ENCODE measurements around the gene RAB35.
"Not testable (repeated sequence)": the region's sequence is repeated elsewhere in the genome, so short reads cannot be mapped to it uniquely, and the experiment has no call there.

Gene RAB35

GRCh38 chr12:120054293-120054692 is 62.3 kb downstream of the RAB35 start:
- DNase-seq = no peak

DNA sequence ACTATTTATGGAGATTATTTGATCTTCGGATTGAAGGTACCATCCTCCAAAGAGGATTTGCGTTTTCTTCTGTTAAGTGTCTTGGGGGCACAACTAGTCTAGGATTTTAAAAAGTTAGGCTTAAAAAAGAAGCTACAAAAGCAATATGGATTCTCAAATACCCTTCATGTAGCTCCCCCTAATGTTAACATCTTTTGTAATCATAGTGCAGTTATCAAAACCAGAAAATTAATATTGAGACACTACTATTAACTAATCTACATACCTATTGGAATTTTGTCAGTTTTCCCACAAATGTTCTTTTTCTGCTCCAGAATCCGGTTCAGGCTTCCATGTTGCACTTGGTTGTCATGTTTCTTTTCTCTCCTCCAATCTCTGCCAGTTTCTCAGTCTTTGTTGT is 65.0 kb downstream of the RAB35 start:
- no peak for DNase-seq

DNA sequence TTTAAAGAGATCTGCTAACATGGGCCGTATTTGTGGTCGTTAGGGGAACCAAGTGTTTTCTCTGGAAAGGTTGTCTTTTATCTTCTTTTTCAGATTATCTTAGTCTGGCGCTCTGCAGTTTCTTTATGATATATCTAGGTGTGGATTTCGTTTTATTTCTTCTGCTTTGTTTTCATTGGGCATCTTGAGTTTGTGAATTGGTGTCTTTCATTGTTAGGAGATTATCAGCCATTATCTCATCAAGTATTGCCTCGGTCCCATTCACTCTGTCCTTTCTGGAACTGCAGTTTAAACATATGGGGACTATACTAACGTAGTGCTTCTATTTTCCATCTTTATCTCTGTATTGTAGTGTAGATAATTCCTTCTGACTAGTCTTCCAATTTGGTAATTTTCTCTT is 67.1 kb downstream of the RAB35 start:
- no peak for DNase-seq

GRCh38 chr12:120048263-120048662 is 68.3 kb downstream of the RAB35 start:
- no peak for DNase-seq

- DNase-seq = no peak
These were observed 69.5 kb downstream of the RAB35 start for GRCh38 chr12:120047072-120047471.

GRCh38 chr12:120045367-120045766 is 71.2 kb downstream of the RAB35 start:
- DNase-seq = not testable (repeated sequence)

Measured in hematopoietic multipotent progenitor cell treated with erythropoietin and hydrocortisone succinate and interleukin-3 and kit ligand, for 4 days (in vitro differentiated cells).